GM20000 (cell line): ENCODE data around the gene MAP3K10.

Source experiments
- DNase-seq: peaks from one replicate; pipeline ENCODE4 v3.0.0; 2012; ENCODE audit warnings: low spot score
- CTCF ChIP-seq: IDR thresholded peaks from 2 replicates; pipeline ENCODE4 v1.5.1; 2012; ENCODE audit warnings: mild to moderate bottlenecking, control low read depth; ENCODE audit errors: extremely low read depth, missing control alignments

The MAP3K10 gene

GRCh38 chr19:40237791-40238190, 46.6 kb downstream of the MAP3K10 start:
- DNase-seq, result no peak
- no peak for TF ChIP-seq CTCF

GRCh38 chr19:40238775-40239174, 47.5 kb downstream of the MAP3K10 start:
- no peak for TF ChIP-seq CTCF

GRCh38 chr19:40239415-40240226, 48.4 kb downstream of the MAP3K10 start:
- TF ChIP-seq CTCF, result no peak
- DNase-seq, result no peak

More at GRCh38 chr19:40238775-40239174, 47.5 kb downstream of the MAP3K10 start:
- DNase-seq, result no peak

GRCh38 chr19:40240332-40240731, 49.1 kb downstream of the MAP3K10 start:
- no peak for TF ChIP-seq CTCF
- no peak for DNase-seq

GRCh38 chr19:40241125-40241808, 50.0 kb downstream of the MAP3K10 start:
- no peak for TF ChIP-seq CTCF
- no peak for DNase-seq

- DNase-seq, result no peak
- no peak for TF ChIP-seq CTCF
Measured at GRCh38 chr19:40241809-40242384, 50.7 kb downstream of the MAP3K10 start.

GRCh38 chr19:40242480-40242879, 51.3 kb downstream of the MAP3K10 start:
- DNase-seq, result no peak
- TF ChIP-seq CTCF, result no peak
